ENCODE results near the gene DYNLT2. TPM values are rescaled to one million over a fixed set of nuclear protein-coding genes. Genes with fewer than 3 reads are reported as not detected.

The DYNLT2 gene
- total RNA-seq, 3 donors from 2014 or later (not counting 1 experiment from before 2014, with no cell fraction given), result 4.0 to 6.8 (median 5.3) TPM

DNA sequence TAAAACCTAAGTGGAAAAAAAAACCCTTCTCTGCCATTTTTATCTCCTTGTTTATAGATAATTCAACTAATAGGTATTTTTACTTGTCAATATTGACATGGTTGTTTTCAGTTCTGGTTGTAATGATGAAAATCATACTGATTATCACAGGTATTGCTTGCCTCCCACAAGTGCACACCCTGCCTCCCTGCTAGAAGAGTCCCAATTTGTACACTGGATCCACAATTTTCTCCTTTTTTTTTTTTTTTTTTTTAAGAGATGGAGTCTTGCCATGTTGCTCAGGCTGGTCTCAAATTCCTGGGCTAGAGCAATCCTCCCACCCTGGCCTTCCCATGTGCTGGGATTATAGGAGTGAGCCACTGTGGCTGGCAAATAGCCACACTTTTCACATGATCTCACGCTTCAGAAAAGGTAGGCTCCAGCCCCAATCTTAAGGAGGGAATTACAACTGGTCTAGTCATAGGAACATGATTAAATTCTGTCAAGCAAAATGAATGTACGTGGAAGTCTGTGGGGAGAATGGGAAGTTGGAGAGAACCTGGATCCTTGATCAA, 12.3 kb downstream of the DYNLT2 start:
- DNase-seq (no peak), ATAC-seq (no peak)
- Histone ChIP-seq H3K4me3 (ENCODE audit: low read length) (no peak overlapping the region), H3K36me3 (ENCODE audit: control insufficient read depth, insufficient read depth, low read length) (no peaks in the 10 kb centered on the region), H3K4me1 (ENCODE audit: control insufficient read depth, insufficient read depth, low read length) (no peaks in the 10 kb centered on the region), H3K27ac (ENCODE audit: low read length) (no peak overlapping the region), H3K27me3 (ENCODE audit: control insufficient read depth, insufficient read depth, low read length) (peaks cover 2% of the 10 kb centered on the region), H3K9me3 (ENCODE audit: control insufficient read depth, insufficient read depth, low read length) (no peaks in the 10 kb centered on the region)
- Mint-ChIP-seq H3K27ac (no peak overlapping the region), H3K4me1 (no peaks in the 10 kb centered on the region), H3K4me3 (no peak overlapping the region), H3K27me3 (ENCODE audit: low read depth in 2 of 2) (peaks cover 29 to 35% of the 10 kb centered on the region in 2 donors), H3K36me3 (no peaks in the 10 kb centered on the region), H3K9me3 (no peaks in the 10 kb centered on the region)
- intact Hi-C loops (cut with micrococcal nuclease), result no loop called here
- TF ChIP-seq, protein P1, sequence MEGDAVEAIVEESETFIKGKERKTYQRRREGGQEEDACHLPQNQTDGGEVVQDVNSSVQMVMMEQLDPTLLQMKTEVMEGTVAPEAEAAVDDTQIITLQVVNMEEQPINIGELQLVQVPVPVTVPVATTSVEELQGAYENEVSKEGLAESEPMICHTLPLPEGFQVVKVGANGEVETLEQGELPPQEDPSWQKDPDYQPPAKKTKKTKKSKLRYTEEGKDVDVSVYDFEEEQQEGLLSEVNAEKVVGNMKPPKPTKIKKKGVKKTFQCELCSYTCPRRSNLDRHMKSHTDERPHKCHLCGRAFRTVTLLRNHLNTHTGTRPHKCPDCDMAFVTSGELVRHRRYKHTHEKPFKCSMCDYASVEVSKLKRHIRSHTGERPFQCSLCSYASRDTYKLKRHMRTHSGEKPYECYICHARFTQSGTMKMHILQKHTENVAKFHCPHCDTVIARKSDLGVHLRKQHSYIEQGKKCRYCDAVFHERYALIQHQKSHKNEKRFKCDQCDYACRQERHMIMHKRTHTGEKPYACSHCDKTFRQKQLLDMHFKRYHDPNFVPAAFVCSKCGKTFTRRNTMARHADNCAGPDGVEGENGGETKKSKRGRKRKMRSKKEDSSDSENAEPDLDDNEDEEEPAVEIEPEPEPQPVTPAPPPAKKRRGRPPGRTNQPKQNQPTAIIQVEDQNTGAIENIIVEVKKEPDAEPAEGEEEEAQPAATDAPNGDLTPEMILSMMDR (IDR thresholded peaks at IDR 0.05), result no peak
- 100% methylated on average over 1 of the region's 2 CpGs for WGBS (ENCODE audit: insufficient coverage)

DNA sequence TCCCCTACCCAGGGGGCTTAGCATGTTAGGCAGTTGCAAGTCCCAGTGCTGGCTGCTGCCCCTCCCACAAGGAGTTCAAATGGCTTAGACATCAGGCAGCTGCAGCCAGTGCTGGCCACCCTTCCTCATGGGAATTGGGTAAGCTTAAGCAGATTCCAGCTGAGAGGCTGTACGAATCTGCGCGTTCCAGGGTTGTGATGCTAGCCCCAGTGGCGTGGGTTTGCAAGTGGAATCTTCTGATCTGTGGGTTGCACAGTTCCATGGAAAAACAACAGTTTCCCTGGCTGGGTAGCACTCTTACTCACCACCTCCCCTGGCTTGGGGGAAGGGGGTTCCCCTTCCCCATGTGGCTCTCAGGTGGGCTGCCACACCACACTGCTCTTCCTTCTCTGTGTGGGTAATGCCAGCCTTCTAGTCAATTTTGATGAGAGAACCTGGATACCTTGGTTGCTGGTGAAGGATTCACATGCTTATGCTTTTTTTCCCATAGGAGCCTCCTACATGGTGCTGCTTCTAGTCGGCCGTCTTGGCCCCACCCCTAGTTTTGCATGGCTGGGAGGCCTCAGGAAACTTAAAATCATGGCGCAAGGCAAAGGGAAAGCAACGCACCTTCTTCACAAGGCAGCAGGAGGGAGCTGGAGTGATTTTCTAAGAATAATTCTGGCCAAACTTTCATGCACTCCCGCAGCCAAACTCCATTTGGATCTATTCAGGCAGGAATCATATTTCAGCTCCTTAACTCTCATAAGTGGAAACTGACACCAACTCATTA, 13.0 kb downstream of the DYNLT2 start:
- no peaks in the 10 kb centered on the region for H3K4me1 ChIP-seq (ENCODE audit: control insufficient read depth, insufficient read depth, low read length)
- no peaks in the 10 kb centered on the region for H3K9me3 ChIP-seq (ENCODE audit: control insufficient read depth, insufficient read depth, low read length)
- Mint-ChIP-seq H3K4me3 (no peak overlapping the region), H3K4me1 (no peaks in the 10 kb centered on the region), H3K27me3 (ENCODE audit: low read depth in 2 of 2) (peaks cover 32 to 37% of the 10 kb centered on the region in 2 donors), H3K9me3 (no peaks in the 10 kb centered on the region), H3K36me3 (no peaks in the 10 kb centered on the region), H3K27ac (no peak overlapping the region)
- intact Hi-C loops (cut with micrococcal nuclease), result no loop called here
- TF ChIP-seq, protein P1 (IDR thresholded peaks at IDR 0.05), result no peak
- WGBS (ENCODE audit: insufficient coverage), result 90% methylated on average over 9 of the region's 9 CpGs
- no peaks in the 10 kb centered on the region for H3K36me3 ChIP-seq (ENCODE audit: control insufficient read depth, insufficient read depth, low read length)
- DNase-seq (no peak), ATAC-seq (no peak)
- no peak overlapping the region for H3K4me3 ChIP-seq (ENCODE audit: low read length)
- peaks cover 2% of the 10 kb centered on the region for H3K27me3 ChIP-seq (ENCODE audit: control insufficient read depth, insufficient read depth, low read length)
- no peak overlapping the region for H3K27ac ChIP-seq (ENCODE audit: low read length)

DNA sequence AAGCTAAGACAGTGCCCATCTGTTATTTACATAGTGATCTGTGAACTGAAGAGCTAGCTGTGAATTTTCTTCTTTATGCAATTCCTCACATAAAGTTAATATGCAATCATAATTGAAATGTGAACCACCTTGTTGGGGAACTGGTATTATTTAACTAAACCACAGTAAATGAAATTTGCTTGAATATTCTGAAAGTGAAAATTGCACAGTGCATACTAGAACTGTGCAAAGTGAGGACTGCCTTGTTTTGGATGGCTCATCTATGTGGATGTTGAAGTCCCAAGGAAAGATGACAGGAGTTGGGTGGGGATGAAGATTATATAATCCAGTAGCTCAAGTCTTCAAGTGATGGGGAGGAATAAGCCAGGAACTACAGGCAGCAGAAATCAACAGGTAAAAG, 21.4 kb downstream of the DYNLT2 start:
- Mint-ChIP-seq H3K4me1 (peaks cover 0 to 6% of the 10 kb centered on the region in 2 donors), H3K27ac (no peak overlapping the region), H3K27me3 (ENCODE audit: low read depth in 2 of 2) (peaks cover 20% of the 10 kb centered on the region in 2 donors), H3K9me3 (no peaks in the 10 kb centered on the region), H3K36me3 (no peaks in the 10 kb centered on the region), H3K4me3 (no peak overlapping the region)
- no peaks in the 10 kb centered on the region for H3K27me3 ChIP-seq (ENCODE audit: control insufficient read depth, insufficient read depth, low read length)
- H3K4me1 ChIP-seq (ENCODE audit: control insufficient read depth, insufficient read depth, low read length), result peaks cover 5% of the 10 kb centered on the region
- no peaks in the 10 kb centered on the region for H3K9me3 ChIP-seq (ENCODE audit: control insufficient read depth, insufficient read depth, low read length)
- TF ChIP-seq, protein P1 (IDR thresholded peaks at IDR 0.05), result no peak
- ATAC-seq (no peak), DNase-seq (no peak)
- intact Hi-C loops (cut with micrococcal nuclease), result no loop called here
- no peak overlapping the region for H3K4me3 ChIP-seq (ENCODE audit: low read length)
- no peak overlapping the region for H3K27ac ChIP-seq (ENCODE audit: low read length)
- no peaks in the 10 kb centered on the region for H3K36me3 ChIP-seq (ENCODE audit: control insufficient read depth, insufficient read depth, low read length)
